Nephron progenitor cell (in vitro differentiated cells): ENCODE data around the gene AP3S1.

Experiments used
- DNase-seq: peaks from one replicate; pipeline ENCODE4 v3.0.0; 2021
- H3K27ac Mint-ChIP-seq: 2 replicates; pipeline ENCODE4 v1.8.0; 2021; ENCODE audit warnings: mild to moderate bottlenecking, moderate library complexity, mixed read lengths
- H3K27me3 Mint-ChIP-seq: 2 replicates; pipeline ENCODE4 v1.8.0; 2021; ENCODE audit warnings: mild to moderate bottlenecking, low read depth, mixed read lengths; ENCODE audit not compliant: poor library complexity
- H3K36me3 Mint-ChIP-seq: 2 replicates; pipeline ENCODE4 v1.8.0; 2021; ENCODE audit warnings: low read depth, mixed read lengths
- H3K4me1 Mint-ChIP-seq: 2 replicates; pipeline ENCODE4 v1.8.0; 2021; ENCODE audit warnings: mixed read lengths
- H3K4me3 Mint-ChIP-seq: 2 replicates; pipeline ENCODE4 v1.8.0; 2021; ENCODE audit warnings: mild to moderate bottlenecking, moderate library complexity, mixed read lengths
- H3K9me3 Mint-ChIP-seq: 2 replicates; pipeline ENCODE4 v1.8.0; 2021; ENCODE audit warnings: mild to moderate bottlenecking, moderate library complexity, mixed read lengths
- CTCF ChIP-seq: fragments of 200-600 bp; sonication (generic); IDR thresholded peaks from 2 replicates; pipeline ENCODE4 v1.5.0; 2021; ENCODE audit warnings: antibody characterized with exemption

AP3S1 gene

GRCh38 chr5:115949096-115949495 lies 107.4 kb downstream of the AP3S1 start:
- DNase-seq, result no peak
- TF ChIP-seq CTCF, result no peak
- Mint-ChIP-seq H3K27ac (no peak overlapping the region), H3K4me3 (no peak overlapping the region), H3K36me3 (no peaks in the 10 kb centered on the region), H3K27me3 (peaks cover 3% of the 10 kb centered on the region), H3K4me1 (peaks cover 10% of the 10 kb centered on the region), H3K9me3 (no peaks in the 10 kb centered on the region)

GRCh38 chr5:115952588-115952987 lies 110.9 kb downstream of the AP3S1 start:
- Mint-ChIP-seq H3K27me3 (no peaks in the 10 kb centered on the region), H3K9me3 (no peaks in the 10 kb centered on the region), H3K4me3 (no peak overlapping the region), H3K27ac (no peak overlapping the region), H3K36me3 (no peaks in the 10 kb centered on the region), H3K4me1 (peaks cover 10% of the 10 kb centered on the region)
- TF ChIP-seq CTCF, result no peak
- no peak for DNase-seq

GRCh38 chr5:115954144-115954543 lies 112.4 kb downstream of the AP3S1 start:
- DNase-seq, result no peak
- Mint-ChIP-seq H3K9me3 (no peaks in the 10 kb centered on the region), H3K4me3 (no peak overlapping the region), H3K36me3 (no peaks in the 10 kb centered on the region), H3K27me3 (no peaks in the 10 kb centered on the region), H3K4me1 (peaks cover 10% of the 10 kb centered on the region), H3K27ac (no peak overlapping the region)
- no peak for TF ChIP-seq CTCF

GRCh38 chr5:115956957-115957356 lies 115.2 kb downstream of the AP3S1 start:
- H3K27ac Mint-ChIP-seq, result no peak overlapping the region
- no peak for DNase-seq
- H3K4me3 Mint-ChIP-seq, result no peak overlapping the region
- no peak for TF ChIP-seq CTCF
- peaks cover 5% of the 10 kb centered on the region for H3K9me3 Mint-ChIP-seq
- no peaks in the 10 kb centered on the region for H3K36me3 Mint-ChIP-seq
- H3K27me3 Mint-ChIP-seq, result peaks cover 19% of the 10 kb centered on the region
- H3K4me1 Mint-ChIP-seq, result peaks cover 5% of the 10 kb centered on the region

GRCh38 chr5:115961381-115962238 lies 119.9 kb downstream of the AP3S1 start:
- Mint-ChIP-seq H3K27ac (no peak overlapping the region), H3K27me3 (peaks cover 55% of the 10 kb centered on the region)

More at GRCh38 chr5:115961381-115962238, 119.9 kb downstream of the AP3S1 start:
- Mint-ChIP-seq H3K9me3 (peaks cover 10% of the 10 kb centered on the region), H3K4me3 (no peak overlapping the region), H3K4me1 (no peaks in the 10 kb centered on the region), H3K36me3 (no peaks in the 10 kb centered on the region)
- TF ChIP-seq CTCF, result no peak
- DNase-seq, result no peak
